HCT116 (cell line): ENCODE data around the gene ZNF782. TPM values are rescaled to one million over a fixed set of nuclear protein-coding genes. Genes with fewer than 3 reads are reported as not detected.

ENCODE experiments used
- ATAC-seq: fragments of 200-7000 bp; cut with Tn5 transposase; 2 replicates; pipeline ENCODE4 v1.9.1; 2020; ENCODE audit warnings: mild to moderate bottlenecking, moderate library complexity
- BruUV-seq: library from RNA; stranded (reverse); fragments of 400-500 nt; replicated peaks from 2 replicates; lab custom pipeline; 2021; lab: Mats Ljungman, UMichigan
- CTCF ChIA-PET: fragments of 300-600 bp; sonication (Branson Sonifier 250); formaldehyde crosslinking; loops from one replicate; lab custom pipeline; 2021; ENCODE audit warnings: antibody characterized with exemption; lab: Charles Lee
- POLR2A ChIA-PET: fragments of 300-600, 350-600 bp; sonication (Branson Sonifier 250); formaldehyde crosslinking; loops from one replicate; lab custom pipeline; 2021; ENCODE audit warnings: antibody characterized with exemption; lab: Charles Lee
- RAD21 ChIA-PET, 2 experiments: fragments of 300-600 bp; sonication (Branson Sonifier 250); formaldehyde crosslinking; loops; one replicate each; lab custom pipeline; 2023; ENCODE audit warnings: low total read pairs in 2 of 2; ENCODE audit not compliant: uncharacterized antibody in 2 of 2, unreplicated experiment in 2 of 2, low non-redundant PET in 1 of 2; lab: Charles Lee
- DNase-seq: peaks from one replicate; pipeline ENCODE4 v3.0.0-alpha.2; 2010; ENCODE audit warnings: low read depth, low spot score
- H2AFZ ChIP-seq: fragments of 200-600 bp; shearing (Covaris generic), sonication (generic); 2 replicates; pipeline ENCODE4 v1.6.1; 2017; ENCODE audit warnings: low read depth, mixed run types, mixed read lengths, antibody characterized with exemption, low read length; ENCODE audit not compliant: poor library complexity, severe bottlenecking
- H3K27ac ChIP-seq: 2 replicates; pipeline ENCODE4 v1.5.1; 2012; ENCODE audit warnings: low read depth, low read length
- H3K27me3 ChIP-seq: fragments of 200-600 bp; sonication (generic); 2 replicates; pipeline ENCODE4 v1.6.1; 2016; ENCODE audit warnings: mixed run types, low read length, mixed read lengths; ENCODE audit not compliant: insufficient read depth
- H3K36me3 ChIP-seq, 2 experiments: fragments of 200-500 bp in 1 of 2; fragments of 200-600 bp in 1 of 2; sonication (Bioruptor generic) in 1 of 2; sonication (generic) in 1 of 2; 2 replicates each; pipeline versions ENCODE4 v1.5.1 to v1.6.1; 2014 to 2016; ENCODE audit warnings: low read length in 2 of 2, inconsistent platforms in 1 of 2, mixed read lengths in 1 of 2, mixed run types in 1 of 2; ENCODE audit not compliant: insufficient read depth in 2 of 2, control insufficient read depth in 1 of 2
- H3K4me1 ChIP-seq, 2 experiments: fragments of 200-600 bp in 1 of 2; sonication (generic) in 1 of 2; 2 replicates each; pipeline versions ENCODE4 v1.5.1 to v1.6.1; 2012 to 2017; ENCODE audit warnings: low read length in 2 of 2, inconsistent platforms in 1 of 2, mild to moderate bottlenecking in 1 of 2, mixed read lengths in 1 of 2, mixed run types in 1 of 2, moderate library complexity in 1 of 2; ENCODE audit not compliant: insufficient read depth in 2 of 2, control insufficient read depth in 1 of 2
- H3K4me2 ChIP-seq: fragments of 200-600 bp; sonication (generic); 2 replicates; pipeline ENCODE4 v1.6.1; 2017; ENCODE audit warnings: mixed run types, low read length, mixed read lengths
- H3K4me3 ChIP-seq, 2 experiments: fragments of 200-600 bp in 1 of 2; sonication (generic) in 1 of 2; replicated peaks in 1 of 2; 2 replicates each; pipeline ENCODE4 v1.5.1; 2011 to 2016; ENCODE audit warnings: low read length in 2 of 2, control low read depth in 1 of 2, low read depth in 1 of 2, mild to moderate bottlenecking in 1 of 2, mixed read lengths in 1 of 2, mixed run types in 1 of 2
- H3K79me2 ChIP-seq: fragments of 200-600 bp; sonication (generic); 2 replicates; pipeline ENCODE4 v1.6.1; 2017; ENCODE audit warnings: mild to moderate bottlenecking, mixed run types, low read length, moderate library complexity, mixed read lengths; ENCODE audit not compliant: insufficient read depth
- H3K9ac ChIP-seq: fragments of 200-600 bp; sonication (generic); 2 replicates; pipeline ENCODE4 v1.6.1; 2016; ENCODE audit warnings: low read length, mixed read lengths
- H3K9me2 ChIP-seq: fragments of 200-600 bp; sonication (generic), shearing (Covaris generic); 2 replicates; pipeline ENCODE4 v1.6.1; 2017; ENCODE audit warnings: mixed run types, mild to moderate bottlenecking, moderate library complexity; ENCODE audit not compliant: insufficient read depth
- H3K9me3 ChIP-seq, 2 experiments: fragments of 200-500 bp in 1 of 2; fragments of 200-600 bp in 1 of 2; sonication (Bioruptor generic) in 1 of 2; sonication (generic) in 1 of 2; 2 replicates each; pipeline ENCODE4 v1.6.1; 2014 to 2017; ENCODE audit warnings: low read length in 2 of 2, mixed read lengths in 2 of 2, inconsistent platforms in 1 of 2, low read depth in 1 of 2, mild to moderate bottlenecking in 1 of 2, mixed run types in 1 of 2, moderate library complexity in 1 of 2; ENCODE audit not compliant: control insufficient read depth in 1 of 2, insufficient read depth in 1 of 2
- H4K20me1 ChIP-seq: fragments of 200-600 bp; sonication (generic), shearing (Covaris generic); 2 replicates; pipeline ENCODE4 v1.6.1; 2017; ENCODE audit warnings: mixed run types, mild to moderate bottlenecking, moderate library complexity; ENCODE audit not compliant: insufficient read depth
- CBX3 ChIP-seq: IDR thresholded peaks from 2 replicates; pipeline ENCODE4 v1.6.1; 2012; ENCODE audit warnings: low read depth
- CEBPB ChIP-seq: IDR thresholded peaks from 2 replicates; pipeline ENCODE4 v1.6.1; 2012; ENCODE audit warnings: low read depth
- EGR1 ChIP-seq: IDR thresholded peaks from 2 replicates; pipeline ENCODE4 v1.6.1; 2012; ENCODE audit warnings: low read depth
- EZH2 ChIP-seq: fragments of 200-600 bp; sonication (generic); IDR thresholded peaks from 2 replicates; pipeline ENCODE4 v1.6.1; 2017; ENCODE audit warnings: antibody characterized with exemption, mixed run types
- FOSL1 ChIP-seq: IDR thresholded peaks from 2 replicates; pipeline ENCODE4 v1.6.1; 2012; ENCODE audit warnings: low read depth
- JUND ChIP-seq: IDR thresholded peaks from 2 replicates; pipeline ENCODE4 v1.6.1; 2012
- POLR2AphosphoS5 ChIP-seq: IDR thresholded peaks from 2 replicates; pipeline ENCODE4 v1.6.1; 2011; ENCODE audit warnings: mild to moderate bottlenecking, low read depth, low read length, moderate library complexity
- SIN3A ChIP-seq: IDR thresholded peaks from 2 replicates; pipeline ENCODE4 v1.6.1; 2012; ENCODE audit warnings: low read depth
- SP1 ChIP-seq: IDR thresholded peaks from 2 replicates; pipeline ENCODE4 v1.6.1; 2012; ENCODE audit warnings: low read depth
- SRF ChIP-seq: IDR thresholded peaks from 2 replicates; pipeline ENCODE4 v1.6.1; 2012; ENCODE audit warnings: low read depth
- ZFX ChIP-seq: fragments of 450-650 bp; IDR thresholded peaks from 2 replicates; pipeline ENCODE4 v1.6.1; 2017
- intact Hi-C: fragments of 100-400 bp; cut with micrococcal nuclease; formaldehyde crosslinking; loops from 2 replicates; pipeline ENCODE4 v1.10.0; 2022
- total RNA-seq: library from RNA; stranded (reverse); gene quantifications from one replicate; pipeline ENCODE4 v1.2.1, GENCODE V29; 2021; ENCODE audit not compliant: unreplicated experiment
- TF ChIP-seq, protein P1 (sequence below), 3 experiments: fragments of 200-600 bp in 1 of 3; sonication (generic) in 1 of 3; IDR thresholded peaks in 2 of 3; conservative IDR thresholded peaks in 1 of 3; 2 replicates each; pipeline ENCODE4 v1.5.1; 2012 to 2017; ENCODE audit warnings: low read depth in 2 of 3, low read length in 2 of 3, antibody characterized with exemption in 1 of 3, borderline replicate concordance in 1 of 3, control low read depth in 1 of 3, mild to moderate bottlenecking in 1 of 3, mixed read lengths in 1 of 3, mixed run types in 1 of 3, moderate library complexity in 1 of 3; ENCODE audit not compliant: insufficient read depth in 1 of 3
- TF ChIP-seq, protein P2 (sequence below): IDR thresholded peaks from 2 replicates; pipeline ENCODE4 v1.6.1; 2012

ZNF782 gene
- total RNA-seq, 1 experiment from 2014 or later = 3.7 TPM

DNA sequence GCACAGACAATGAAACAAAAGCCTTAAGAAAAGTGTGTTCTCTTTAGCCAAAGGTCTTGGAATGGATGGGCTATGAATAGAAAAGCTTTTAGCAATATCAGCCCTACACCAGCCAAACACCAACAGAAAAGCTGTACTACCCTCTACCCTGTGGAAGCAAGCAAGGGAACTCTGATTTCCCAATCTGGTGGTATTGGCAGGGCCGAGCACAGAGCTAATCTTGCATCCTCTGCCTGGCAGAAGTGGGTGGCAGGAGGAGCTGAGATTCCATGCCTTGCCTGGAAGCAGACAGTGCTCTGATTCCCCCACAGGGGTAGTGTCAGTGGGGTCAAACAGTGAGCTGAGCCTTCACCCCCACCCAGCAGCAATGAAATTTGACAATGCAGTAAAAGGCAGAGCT is 29.6 kb upstream of the ZNF782 start:
- H3K4me2 ChIP-seq = peak overlapping the region; percentile 71
- DNase-seq = no peak

More for the DNA sequence above, 29.6 kb upstream of the ZNF782 start:
- H3K4me3 ChIP-seq = peak overlapping the region in 1 of 2 experiments; percentile 39; a peak in 2 of 4 replicates
- RAD21 ChIA-PET = no interaction called here
- no peaks in the 10 kb centered on the region for H4K20me1 ChIP-seq
- no TSS peak for BruUV-seq
- no peak overlapping the region for H2AFZ ChIP-seq
- no peaks in the 10 kb centered on the region for H3K9me2 ChIP-seq
- peaks cover 14 to 25% of the 10 kb centered on the region in 2 experiments for H3K4me1 ChIP-seq
- no peaks in the 10 kb centered on the region for H3K27me3 ChIP-seq
- peak overlapping the region; percentile 23 for H3K9ac ChIP-seq
- no peaks in the 10 kb centered on the region for H3K79me2 ChIP-seq
- CTCF ChIA-PET = interaction anchor here (1.0 to 1.6 kb wide), 2 partner anchors 9 to 27 kb away, joined by 4 to 11 read pairs; no protein-coding TSS in a partner anchor
- POLR2A ChIA-PET = interaction anchor here (1.9 kb wide), 1 partner anchor 8 kb away, joined by 6 read pairs; no protein-coding TSS in a partner anchor
- no peak for ATAC-seq
- no peaks in the 10 kb centered on the region for H3K9me3 ChIP-seq
- TF ChIP-seq POLR2AphosphoS5 (no peak), SRF (no peak), CEBPB (no peak), FOSL1 (no peak), EGR1 (no peak), ZFX (no peak), SIN3A (no peak), JUND (no peak), SP1 (no peak), EZH2 (no peak), CBX3 (no peak)
- TF ChIP-seq, protein P1, sequence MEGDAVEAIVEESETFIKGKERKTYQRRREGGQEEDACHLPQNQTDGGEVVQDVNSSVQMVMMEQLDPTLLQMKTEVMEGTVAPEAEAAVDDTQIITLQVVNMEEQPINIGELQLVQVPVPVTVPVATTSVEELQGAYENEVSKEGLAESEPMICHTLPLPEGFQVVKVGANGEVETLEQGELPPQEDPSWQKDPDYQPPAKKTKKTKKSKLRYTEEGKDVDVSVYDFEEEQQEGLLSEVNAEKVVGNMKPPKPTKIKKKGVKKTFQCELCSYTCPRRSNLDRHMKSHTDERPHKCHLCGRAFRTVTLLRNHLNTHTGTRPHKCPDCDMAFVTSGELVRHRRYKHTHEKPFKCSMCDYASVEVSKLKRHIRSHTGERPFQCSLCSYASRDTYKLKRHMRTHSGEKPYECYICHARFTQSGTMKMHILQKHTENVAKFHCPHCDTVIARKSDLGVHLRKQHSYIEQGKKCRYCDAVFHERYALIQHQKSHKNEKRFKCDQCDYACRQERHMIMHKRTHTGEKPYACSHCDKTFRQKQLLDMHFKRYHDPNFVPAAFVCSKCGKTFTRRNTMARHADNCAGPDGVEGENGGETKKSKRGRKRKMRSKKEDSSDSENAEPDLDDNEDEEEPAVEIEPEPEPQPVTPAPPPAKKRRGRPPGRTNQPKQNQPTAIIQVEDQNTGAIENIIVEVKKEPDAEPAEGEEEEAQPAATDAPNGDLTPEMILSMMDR (IDR thresholded peaks at IDR 0.05 in 2 of 3, conservative IDR thresholded peaks at IDR 0.05 in 1 of 3; ENCODE audit: borderline replicate concordance in 1 of 3, insufficient read depth in 1 of 3, low read depth in 2 of 3, low read length in 2 of 3) = no peak
- TF ChIP-seq, protein P2, sequence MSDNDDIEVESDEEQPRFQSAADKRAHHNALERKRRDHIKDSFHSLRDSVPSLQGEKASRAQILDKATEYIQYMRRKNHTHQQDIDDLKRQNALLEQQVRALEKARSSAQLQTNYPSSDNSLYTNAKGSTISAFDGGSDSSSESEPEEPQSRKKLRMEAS = no peak
- peak overlapping the region; percentile 35; the same call in 1 of the 2 replicates for H3K27ac ChIP-seq
- H3K36me3 ChIP-seq = no peaks in the 10 kb centered on the region
- intact Hi-C loops = loop anchor here (10.0 kb wide), 1 partner anchor 161 kb away; no protein-coding TSS in a partner anchor
